GM18519 (cell line): ENCODE data around the gene SNX32.
A peak's percentile ranks its signal among the peaks of the same experiment; 100 is the strongest.

Source experiments
- ATAC-seq: cut with Tn5 transposase; IDR thresholded peaks from one replicate; pipeline ENCODE4 v1.9.1; 2021; ENCODE audit warnings: mild to moderate bottlenecking, moderate library complexity; ENCODE audit not compliant: unreplicated experiment, low FRiP score

Gene SNX32

DNA sequence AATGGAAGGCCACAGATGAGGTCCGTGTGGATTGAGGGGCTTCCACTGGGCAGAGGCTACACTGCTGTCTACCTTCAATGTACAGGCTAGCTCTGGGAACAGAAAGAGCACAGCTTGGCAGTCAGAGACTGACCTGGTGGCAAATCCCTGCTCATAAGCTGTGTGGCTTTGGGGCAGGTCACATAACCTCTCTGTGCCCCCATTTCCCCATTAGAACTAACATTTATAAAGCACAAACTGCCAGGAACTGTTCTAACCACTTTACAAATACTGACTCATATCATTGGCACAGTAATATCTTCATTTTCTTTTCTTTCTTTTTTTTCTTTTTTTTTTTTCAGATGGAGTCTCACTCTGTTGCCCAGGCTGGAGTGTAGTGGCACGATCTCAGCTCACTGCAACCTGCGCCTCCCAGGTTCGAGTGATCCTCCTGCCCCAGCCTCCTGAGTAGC, 63.3 kb downstream of the SNX32 start:
- ATAC-seq: no peak

DNA sequence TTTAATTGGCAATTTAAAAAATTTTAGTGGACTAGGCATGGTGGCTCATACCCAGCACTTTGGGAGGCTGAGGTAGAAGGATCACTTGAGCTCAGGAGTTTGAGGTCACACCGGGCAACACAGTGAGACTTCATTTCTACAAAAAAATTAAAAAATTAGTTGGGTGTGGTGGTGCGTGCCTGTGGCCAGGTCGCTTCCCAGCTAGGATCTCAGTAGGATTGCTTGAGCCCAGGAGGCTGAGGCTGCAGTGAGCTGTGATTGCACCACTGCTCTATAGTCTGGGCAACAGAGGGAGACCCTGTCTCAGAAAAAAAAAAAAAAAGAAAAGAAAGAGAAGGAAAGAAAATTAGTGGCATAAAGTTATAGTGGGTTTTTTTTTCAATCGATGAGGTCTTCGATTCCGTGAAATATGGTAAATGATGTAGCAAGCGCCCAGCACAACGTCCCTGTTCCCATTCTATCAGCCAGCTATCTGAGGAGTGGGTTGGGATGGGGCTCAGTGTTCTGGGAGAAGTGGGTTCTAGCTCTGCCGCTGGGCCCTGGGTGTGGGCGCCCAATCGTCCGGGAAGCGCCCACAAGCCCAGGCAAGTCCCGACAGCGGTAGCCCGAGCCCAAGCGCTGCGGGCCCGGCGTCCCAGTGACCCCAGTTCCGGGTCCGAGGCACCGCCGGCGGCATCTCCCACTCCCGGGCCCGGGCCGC, 65.0 kb downstream of the SNX32 start:
- ATAC-seq: no peak

DNA sequence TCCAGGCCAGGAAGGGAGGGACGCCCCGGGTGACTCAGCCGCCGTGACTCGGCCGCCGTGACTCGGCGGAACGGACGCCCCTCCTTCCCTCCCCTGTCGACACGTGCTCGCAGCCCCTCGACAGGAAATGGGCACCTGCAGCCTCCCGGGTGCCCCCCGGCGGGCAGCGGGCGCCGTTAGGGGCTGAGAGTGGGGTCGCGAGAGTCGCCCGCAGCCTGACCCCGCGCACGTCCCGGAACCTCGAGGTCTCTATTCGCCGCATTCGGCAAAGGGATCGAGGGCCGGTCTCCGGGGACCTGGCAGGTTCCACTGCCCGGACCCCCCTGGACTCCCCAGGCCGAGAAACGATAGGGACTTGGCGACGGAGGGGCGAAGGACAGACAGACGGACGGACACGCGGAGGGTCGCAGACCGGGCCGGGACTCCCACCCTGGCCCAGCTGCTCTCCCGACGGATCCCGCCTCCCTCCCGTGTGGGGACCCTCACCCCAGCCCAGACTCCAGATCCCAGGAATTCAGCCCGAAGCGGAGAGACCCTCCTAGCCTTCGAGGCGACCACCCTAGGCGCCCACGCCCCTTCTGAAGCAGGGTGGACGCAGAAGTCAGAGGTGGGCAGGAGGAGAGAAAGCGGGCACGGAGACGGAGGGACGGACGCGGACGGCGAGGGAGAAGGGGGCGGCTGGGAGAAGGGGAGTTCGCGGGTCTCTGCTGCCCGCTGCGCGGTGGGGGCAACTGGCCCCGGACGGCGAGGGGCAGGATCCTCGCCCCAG, 65.8 kb downstream of the SNX32 start:
- ATAC-seq: no peak

DNA sequence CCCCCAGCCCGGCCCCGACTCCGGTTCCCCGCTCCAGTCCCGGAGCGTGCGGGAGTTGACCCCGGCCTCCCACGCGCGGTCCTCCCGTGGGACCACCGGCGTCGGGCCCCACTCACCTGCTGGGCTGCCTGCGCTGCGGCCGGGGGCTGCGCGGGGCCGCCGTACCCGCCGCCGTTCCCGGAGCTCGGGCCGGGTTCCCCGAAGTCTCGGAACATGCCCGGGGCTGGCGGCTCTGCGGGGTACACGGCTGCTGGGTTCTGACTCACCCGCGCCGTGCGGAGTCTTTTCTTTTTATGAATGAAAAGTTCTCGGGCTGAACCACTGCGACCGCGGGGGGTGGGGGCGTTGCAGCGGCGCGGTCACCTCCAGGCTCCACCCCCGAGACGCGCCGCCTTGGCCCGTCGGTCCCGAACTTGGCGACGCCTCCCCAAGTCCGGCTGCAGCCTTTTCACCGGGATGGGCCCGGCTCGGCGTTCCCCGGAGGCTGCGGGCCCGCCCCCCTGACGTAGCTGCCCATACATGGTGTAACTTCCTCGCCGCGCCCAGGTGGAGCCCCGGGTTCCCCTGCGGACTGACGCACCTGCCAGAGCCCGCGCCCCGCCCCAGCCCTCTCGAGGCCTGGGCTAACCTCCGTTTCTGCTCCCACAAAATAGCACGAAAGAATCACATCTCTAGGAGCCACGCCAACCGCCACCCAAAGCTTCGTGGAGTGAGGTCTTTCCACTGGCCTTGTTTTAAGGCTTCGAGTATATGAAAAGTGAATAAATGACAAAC, 66.5 kb downstream of the SNX32 start, which contains the start of gene FOSL1:
TSS of gene FOSL1 (minus strand) at position 264 of the 774 bp plus-strand sequence. CDS start at position 215, 49 bp downstream.
- peak; percentile 46 for ATAC-seq

GRCh38 chr11:65900899-65901180, 67.1 kb downstream of the SNX32 start:
- no peak for ATAC-seq

DNA sequence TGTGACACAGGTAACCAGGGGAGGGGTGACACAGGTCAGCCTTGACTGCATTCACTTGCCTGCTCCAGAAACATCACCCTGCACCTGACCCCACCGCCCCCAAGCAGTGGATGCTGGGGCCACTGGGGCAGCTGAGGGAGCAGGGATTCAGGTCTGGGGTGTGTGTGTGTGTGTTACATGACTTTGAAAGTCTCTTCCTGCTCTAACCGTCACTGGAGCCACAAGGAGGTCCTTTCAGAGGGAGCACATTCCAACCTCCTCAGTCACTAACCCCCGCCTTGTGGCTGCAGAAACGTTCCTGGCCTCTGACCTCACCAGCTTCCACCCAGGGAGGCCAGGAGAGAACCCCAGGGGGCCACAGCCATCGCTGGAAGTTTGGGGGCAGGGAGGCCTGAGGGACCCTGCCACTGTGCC, 69.3 kb downstream of the SNX32 start:
- no peak for ATAC-seq
